GM23338 (cell line): ENCODE data around the gene NRG3. TPM values are rescaled to one million over a fixed set of nuclear protein-coding genes. Genes with fewer than 3 reads are reported as not detected.

Experiments used
- ATAC-seq: fragments of 200-7000 bp; cut with Tn5 transposase; 3 replicates; pipeline ENCODE4 v1.9.1; 2020
- DNase-seq: peaks from one replicate; pipeline ENCODE4 v3.0.0-alpha.2; 2015; ENCODE audit warnings: low spot score
- H2AFZ ChIP-seq: fragments of 200-600 bp; sonication (generic); 2 replicates; pipeline ENCODE4 v1.8.0; 2016; ENCODE audit warnings: antibody characterized with exemption, mild to moderate bottlenecking, moderate library complexity
- H3F3A ChIP-seq: fragments of 200-600 bp; sonication (generic); replicated peaks from 2 replicates; pipeline ENCODE4 v1.8.0; 2017; ENCODE audit warnings: antibody characterized with exemption, mixed run types, low read depth
- H3K27ac ChIP-seq: fragments of 200-600 bp; sonication (generic); 2 replicates; pipeline ENCODE4 v1.6.1; 2016; ENCODE audit warnings: low read depth
- H3K27me3 ChIP-seq: fragments of 200-600 bp; sonication (generic); 2 replicates; pipeline ENCODE4 v1.8.0; 2016; ENCODE audit warnings: mild to moderate bottlenecking, mixed run types, moderate library complexity; ENCODE audit not compliant: insufficient read depth
- H3K36me3 ChIP-seq: fragments of 200-600 bp; sonication (generic); 2 replicates; pipeline ENCODE4 v1.8.0; 2016; ENCODE audit warnings: mild to moderate bottlenecking; ENCODE audit not compliant: insufficient read depth
- H3K4me1 ChIP-seq: fragments of 200-600 bp; sonication (generic); 2 replicates; pipeline ENCODE4 v1.8.0; 2016; ENCODE audit warnings: mild to moderate bottlenecking, moderate library complexity; ENCODE audit not compliant: insufficient read depth
- H3K4me2 ChIP-seq: fragments of 200-600 bp; sonication (generic); 2 replicates; pipeline ENCODE4 v1.7.1; 2017; ENCODE audit warnings: mixed run types
- H3K4me3 ChIP-seq: fragments of 200-600 bp; sonication (generic); 2 replicates; pipeline ENCODE4 v1.6.1; 2016; ENCODE audit warnings: mixed run types
- H3K79me2 ChIP-seq: fragments of 200-600 bp; sonication (generic); replicated peaks from 2 replicates; pipeline ENCODE4 v1.8.0; 2017; ENCODE audit warnings: mild to moderate bottlenecking; ENCODE audit not compliant: insufficient read depth
- H3K9me2 ChIP-seq: fragments of 200-600 bp; sonication (generic); 2 replicates; pipeline ENCODE4 v1.8.0; 2017; ENCODE audit not compliant: insufficient read depth
- H4K20me1 ChIP-seq: fragments of 200-600 bp; sonication (generic); replicated peaks from 2 replicates; pipeline ENCODE4 v1.8.0; 2017; ENCODE audit warnings: mild to moderate bottlenecking; ENCODE audit not compliant: insufficient read depth
- H3K27ac Mint-ChIP-seq: 2 replicates; pipeline ENCODE4 v1.8.0; 2020; ENCODE audit warnings: inconsistent platforms, mild to moderate bottlenecking, moderate library complexity, mixed read lengths
- H3K27me3 Mint-ChIP-seq: 3 replicates; pipeline ENCODE4 v1.8.0; 2022; ENCODE audit warnings: low read depth, mild to moderate bottlenecking, moderate library complexity, mixed read lengths, inconsistent platforms; ENCODE audit not compliant: insufficient read depth, poor library complexity
- H3K36me3 Mint-ChIP-seq: 3 replicates; pipeline ENCODE4 v1.8.0; 2021; ENCODE audit warnings: low read depth, mild to moderate bottlenecking, inconsistent platforms, moderate library complexity, mixed read lengths
- H3K4me1 Mint-ChIP-seq: 3 replicates; pipeline ENCODE4 v1.8.0; 2020; ENCODE audit warnings: mild to moderate bottlenecking, inconsistent platforms, mixed read lengths
- H3K4me3 Mint-ChIP-seq: 3 replicates; pipeline ENCODE4 v1.8.0; 2021; ENCODE audit warnings: moderate library complexity, mild to moderate bottlenecking, inconsistent platforms, mixed read lengths
- H3K9me3 Mint-ChIP-seq: 3 replicates; pipeline ENCODE4 v1.8.0; 2020; ENCODE audit warnings: moderate library complexity, mild to moderate bottlenecking, inconsistent platforms, mixed read lengths
- CREB1 ChIP-seq: fragments of 250-450 bp; sonication (Bioruptor Pico); IDR thresholded peaks from 2 replicates; pipeline ENCODE4 v1.5.0; 2020; ENCODE audit warnings: low read depth, mild to moderate bottlenecking, moderate library complexity
- CTCF ChIP-seq, 2 experiments: fragments of 200-600 bp in 1 of 2; sonication (generic) in 1 of 2; conservative IDR thresholded peaks; 2 replicates each; pipeline versions ENCODE4 v1.5.1 to v1.6.1; 2016 to 2017; ENCODE audit warnings: antibody characterized with exemption in 2 of 2, low read depth in 2 of 2, mild to moderate bottlenecking in 2 of 2, moderate library complexity in 1 of 2
- ETS1 ChIP-seq: IDR thresholded peaks from 2 replicates; pipeline ENCODE4 v1.6.1; 2016; ENCODE audit warnings: antibody characterized with exemption
- EZH2 ChIP-seq: fragments of 200-600 bp; sonication (generic); IDR thresholded peaks from one replicate; pipeline ENCODE4 v1.8.0; 2017; ENCODE audit warnings: antibody characterized with exemption, mild to moderate bottlenecking, low read depth; ENCODE audit not compliant: unreplicated experiment
- EZH2phosphoT487 ChIP-seq: fragments of 200-600 bp; sonication (generic); IDR thresholded peaks from one replicate; pipeline ENCODE4 v1.8.1; 2018; ENCODE audit warnings: antibody characterized with exemption; ENCODE audit not compliant: unreplicated experiment
- JUNB ChIP-seq: IDR thresholded peaks from one replicate; pipeline ENCODE4 v1.6.1; 2016; ENCODE audit warnings: antibody characterized with exemption; ENCODE audit not compliant: unreplicated experiment
- NANOG ChIP-seq: IDR thresholded peaks from 2 replicates; pipeline ENCODE4 v1.6.1; 2016; ENCODE audit warnings: antibody characterized with exemption, borderline replicate concordance
- POLR2AphosphoS5 ChIP-seq: IDR thresholded peaks from 2 replicates; pipeline ENCODE4 v1.6.1; 2016; ENCODE audit warnings: antibody characterized with exemption, low read depth
- REST ChIP-seq: IDR thresholded peaks from one replicate; pipeline ENCODE4 v1.6.1; 2018; ENCODE audit warnings: antibody characterized with exemption; ENCODE audit not compliant: unreplicated experiment
- STAT1 ChIP-seq: IDR thresholded peaks from one replicate; pipeline ENCODE4 v1.6.1; 2016; ENCODE audit warnings: antibody characterized with exemption; ENCODE audit not compliant: unreplicated experiment
- ZNF114 ChIP-seq: fragments of 250-450 bp; sonication (Bioruptor Pico); IDR thresholded peaks from 2 replicates; pipeline ENCODE4 v1.5.0; 2020; ENCODE audit warnings: mild to moderate bottlenecking, moderate library complexity
- ZNF331 ChIP-seq: fragments of 250-450 bp; sonication (Bioruptor Pico); IDR thresholded peaks from 2 replicates; pipeline ENCODE4 v1.5.0; 2020; ENCODE audit warnings: low read depth, mild to moderate bottlenecking, moderate library complexity
- ZNF462 ChIP-seq: fragments of 250-450 bp; sonication (Bioruptor Pico); IDR thresholded peaks from 2 replicates; pipeline ENCODE4 v1.5.0; 2020; ENCODE audit warnings: mild to moderate bottlenecking, moderate library complexity
- polyA plus RNA-seq: library from polyadenylated mRNA; unstranded; fragments of >200 nt; fragmentation: Nextera tagmentation; extraction: Ambion mirVana; gene quantifications from 2 replicates; pipeline ENCODE4 v1.2.1, GENCODE V29; 2016
- total RNA-seq: library from RNA; depleted of rRNA; stranded (reverse); fragments of >200 nt; shearing (Covaris generic); gene quantifications from 2 replicates; pipeline ENCODE4 v1.2.3, GENCODE V29; 2014

The NRG3 gene
- total and polyA plus RNA-seq, 2 experiments from 2014 or later: 1.9 to 3.9 TPM

- Histone ChIP-seq H2AFZ (no peak overlapping the region), H4K20me1 (no peaks in the 10 kb centered on the region), H3K79me2 (no peaks in the 10 kb centered on the region), H3K9me2 (no peaks in the 10 kb centered on the region), H3K4me2 (no peak overlapping the region), H3K4me1 (no peaks in the 10 kb centered on the region), H3K4me3 (no peak overlapping the region), H3F3A (no peaks in the 10 kb centered on the region), H3K27ac (no peak overlapping the region), H3K27me3 (no peaks in the 10 kb centered on the region), H3K36me3 (no peaks in the 10 kb centered on the region)
- no peak for DNase-seq
- no peak for ATAC-seq
- no peaks in the 10 kb centered on the region for H3K27me3 Mint-ChIP-seq
- peaks cover 3% of the 10 kb centered on the region; the same call in 2 of the 3 replicates for H3K36me3 Mint-ChIP-seq
- H3K27ac Mint-ChIP-seq: no peak overlapping the region
- TF ChIP-seq JUNB (no peak), ZNF462 (CRISPR knock-in tag) (no peak), ETS1 (no peak), CREB1 (no peak), ZNF114 (CRISPR knock-in tag) (no peak), REST (no peak), CTCF (conservative IDR thresholded peaks at IDR 0.05; ENCODE audit: low read depth in 2 of 2) (no peak), EZH2 (no peak), NANOG (no peak), STAT1 (no peak), EZH2phosphoT487 (no peak), ZNF331 (CRISPR knock-in tag) (no peak), POLR2AphosphoS5 (no peak)
- no peaks in the 10 kb centered on the region for H3K4me1 Mint-ChIP-seq
- peaks cover 6% of the 10 kb centered on the region; the same call in 2 of the 3 replicates for H3K9me3 Mint-ChIP-seq
- no peak overlapping the region for H3K4me3 Mint-ChIP-seq
Observed at GRCh38 chr10:82925547-82925946, 1050.6 kb downstream of the NRG3 start.
